BLaER1 (cell line): ENCODE measurements around the gene ANKRD52.

Experiments used
- H3K27ac ChIP-seq: shearing (Covaris generic); formaldehyde crosslinking; 2 replicates; pipeline ENCODE4 v1.8.1; 2022
- H3K27me3 ChIP-seq: shearing (Covaris generic); formaldehyde crosslinking; 2 replicates; pipeline ENCODE4 v1.8.1; 2022
- H3K36me3 ChIP-seq: shearing (Covaris generic); formaldehyde crosslinking; 2 replicates; pipeline ENCODE4 v1.8.1; 2022
- H3K4me1 ChIP-seq: shearing (Covaris generic); formaldehyde crosslinking; 2 replicates; pipeline ENCODE4 v1.8.1; 2022
- H3K4me2 ChIP-seq: shearing (Covaris generic); formaldehyde crosslinking; 2 replicates; pipeline ENCODE4 v1.8.1; 2022
- H3K4me3 ChIP-seq: shearing (Covaris generic); formaldehyde crosslinking; 2 replicates; pipeline ENCODE4 v1.8.1; 2022
- H3K9ac ChIP-seq: shearing (Covaris generic); formaldehyde crosslinking; 2 replicates; pipeline ENCODE4 v1.8.1; 2022
- H3K9me3 ChIP-seq: shearing (Covaris generic); formaldehyde crosslinking; 2 replicates; pipeline ENCODE4 v1.8.1; 2022
- H4K20me1 ChIP-seq: shearing (Covaris generic); formaldehyde crosslinking; 2 replicates; pipeline ENCODE4 v1.8.1; 2022
- Cebpa-rat ChIP-seq: shearing (Covaris generic); IDR thresholded peaks from 2 replicates; pipeline ENCODE4 v1.8.1; 2022

Gene ANKRD52

DNA sequence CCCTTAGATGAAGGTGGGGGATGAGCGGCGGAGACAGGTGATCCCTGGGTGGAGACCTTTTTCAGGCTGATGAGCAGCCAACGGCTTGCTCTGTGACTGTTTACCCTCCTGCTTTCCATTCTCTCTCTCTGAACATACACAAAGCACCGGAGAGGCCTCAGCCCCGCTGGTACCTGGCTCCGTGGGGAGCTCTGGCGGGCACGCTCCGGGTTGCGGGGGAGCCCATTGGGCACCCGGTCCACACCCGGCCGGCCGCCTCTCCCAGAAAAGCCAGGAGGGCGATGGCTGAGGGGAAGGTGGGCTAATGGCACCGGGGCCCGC lies 69.4 kb downstream of the ANKRD52 start:
- no peaks in the 10 kb centered on the region for H3K9me3 ChIP-seq
- no peak for TF ChIP-seq Cebpa-rat
- peaks cover 29% of the 10 kb centered on the region for H3K4me1 ChIP-seq
- peak overlapping the region; percentile 90 for H3K4me3 ChIP-seq
- H4K20me1 ChIP-seq: peaks cover 32% of the 10 kb centered on the region
- H3K9ac ChIP-seq: peak overlapping the region; percentile 96
- H3K4me2 ChIP-seq: peak overlapping the region; percentile 88
- no peaks in the 10 kb centered on the region for H3K27me3 ChIP-seq
- H3K36me3 ChIP-seq: peaks cover 38% of the 10 kb centered on the region
- peak overlapping the region; percentile 89 for H3K27ac ChIP-seq

DNA sequence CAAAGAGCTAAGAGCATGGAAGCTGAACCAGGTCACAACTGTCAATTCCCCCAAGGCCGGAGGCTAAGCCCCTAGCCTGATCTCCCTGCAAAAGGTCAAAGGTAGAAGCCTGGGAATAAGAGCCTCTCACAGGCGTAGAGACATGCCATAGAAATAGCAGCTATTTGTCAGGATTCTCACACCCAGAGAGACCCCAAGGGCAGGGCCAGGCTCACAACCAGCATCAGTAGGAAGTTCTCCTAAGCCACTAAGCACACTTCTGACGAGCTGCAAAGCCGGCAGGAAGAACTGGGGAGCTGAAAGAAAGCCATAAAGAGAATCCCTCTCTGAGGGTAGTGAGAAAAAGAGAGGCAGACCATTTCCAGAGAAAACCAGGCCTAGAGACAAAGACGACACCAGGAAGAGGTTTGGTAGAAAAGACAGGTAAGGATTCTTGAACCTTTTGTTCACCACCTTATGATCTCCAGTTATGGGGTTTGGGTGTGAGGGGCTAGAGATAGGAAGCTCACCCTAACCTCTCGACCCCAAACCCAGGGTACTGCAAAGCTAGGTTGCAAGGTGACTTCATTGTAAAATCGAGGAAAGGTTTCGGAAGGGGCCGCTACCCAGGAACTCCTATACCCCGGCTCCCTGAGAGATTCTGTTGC lies 69.9 kb downstream of the ANKRD52 start:
- peaks cover 43% of the 10 kb centered on the region for H3K36me3 ChIP-seq
- peaks cover 29% of the 10 kb centered on the region for H3K4me1 ChIP-seq
- no peaks in the 10 kb centered on the region for H3K9me3 ChIP-seq
- H3K4me2 ChIP-seq: peak overlapping the region; percentile 88
- H3K27ac ChIP-seq: peak overlapping the region; percentile 89
- H3K27me3 ChIP-seq: no peaks in the 10 kb centered on the region
- H3K4me3 ChIP-seq: peak overlapping the region; percentile 90
- TF ChIP-seq Cebpa-rat: no peak
- peak overlapping the region; percentile 96 for H3K9ac ChIP-seq
- peaks cover 35% of the 10 kb centered on the region for H4K20me1 ChIP-seq
